Peyer's patch (tissue), 4 donors: Measurements from ENCODE around the gene FOSL1.

Experiments used
- CTCF ChIP-seq, 6 experiments: fragments of 450-650 bp in 4 of 6; fragments of 200-600 bp in 2 of 6; sonication (generic) in 1 of 6; IDR thresholded peaks; one replicate each; pipeline ENCODE4 v1.5.1; 2017 to 2019; ENCODE audit warnings: antibody characterized with exemption in 6 of 6, mild to moderate bottlenecking in 3 of 6, moderate library complexity in 1 of 6
- POLR2A ChIP-seq, 2 donors: fragments of 450-650 bp; IDR thresholded peaks; one replicate each; pipeline ENCODE4 v1.5.1; 2017; ENCODE audit warnings: antibody characterized with exemption in 2 of 2, mild to moderate bottlenecking in 2 of 2, moderate library complexity in 2 of 2

- TF ChIP-seq CTCF (IDR thresholded peaks at IDR 0.05) (peak in 2 of 6 experiments; percentile 6 to 44), POLR2A (IDR thresholded peaks at IDR 0.05) (peak; percentile 40 to 56)
Observed at GRCh38 chr11:65919141-65919572, 19.0 kb upstream of the FOSL1 start, which contains the start of gene DRAP1.
